ENCODE measurements around the gene CTBS. TPM values are rescaled to one million over a fixed set of nuclear protein-coding genes. Genes with fewer than 3 reads are reported as not detected.
"Not testable (repeated sequence)": the region's sequence is repeated elsewhere in the genome, so short reads cannot be mapped to it uniquely, and the experiment has no call there.

The CTBS gene
- total RNA-seq, 1 donor from 2014 or later = 10.6 TPM

- TF ChIP-seq CTCF (conservative IDR thresholded peaks at IDR 0.05) = no peak
- H3K36me3 Mint-ChIP-seq = peaks cover 9% of the 10 kb centered on the region
- H3K4me1 Mint-ChIP-seq (ENCODE audit: unreplicated experiment) = peaks cover 3% of the 10 kb centered on the region
- DNase-seq (ENCODE audit: extremely low spot score, unreplicated experiment) = no peak
- H3K27ac Mint-ChIP-seq = no peak overlapping the region
- H3K9me3 Mint-ChIP-seq = peaks cover 12% of the 10 kb centered on the region
- no peak overlapping the region for H3K4me3 Mint-ChIP-seq
- no peaks in the 10 kb centered on the region for H3K27me3 Mint-ChIP-seq
Measured at GRCh38 chr1:84510165-84510564, 64.1 kb downstream of the CTBS start.

GRCh38 chr1:84509029-84509428 is 65.2 kb downstream of the CTBS start:
- Mint-ChIP-seq H3K9me3 (peaks cover 12% of the 10 kb centered on the region), H3K4me3 (no peak overlapping the region), H3K27ac (no peak overlapping the region)

GRCh38 chr1:84508510-84508909 is 65.7 kb downstream of the CTBS start:
- no peaks in the 10 kb centered on the region for H3K27me3 Mint-ChIP-seq

More at GRCh38 chr1:84509029-84509428, 65.2 kb downstream of the CTBS start:
- Mint-ChIP-seq H3K27me3 (no peaks in the 10 kb centered on the region), H3K36me3 (peaks cover 9% of the 10 kb centered on the region), H3K4me1 (ENCODE audit: unreplicated experiment) (peaks cover 12% of the 10 kb centered on the region)
- no peak for DNase-seq (ENCODE audit: extremely low spot score, unreplicated experiment)
- no peak for TF ChIP-seq CTCF (conservative IDR thresholded peaks at IDR 0.05)

GRCh38 chr1:84507887-84508286 is 66.4 kb downstream of the CTBS start:
- Mint-ChIP-seq H3K4me1 (ENCODE audit: unreplicated experiment) (peaks cover 23% of the 10 kb centered on the region), H3K9me3 (peaks cover 12% of the 10 kb centered on the region)
- not testable (repeated sequence) for H3K27ac Mint-ChIP-seq; H3K4me3 Mint-ChIP-seq; DNase-seq (ENCODE audit: extremely low spot score, unreplicated experiment); H3K36me3 Mint-ChIP-seq; H3K27me3 Mint-ChIP-seq

More at GRCh38 chr1:84508510-84508909, 65.7 kb downstream of the CTBS start:
- H3K4me3 Mint-ChIP-seq = peak overlapping the region; percentile 53
- peaks cover 9% of the 10 kb centered on the region for H3K36me3 Mint-ChIP-seq
- peaks cover 17% of the 10 kb centered on the region for H3K4me1 Mint-ChIP-seq (ENCODE audit: unreplicated experiment)
- no peak for DNase-seq (ENCODE audit: extremely low spot score, unreplicated experiment)
- peaks cover 12% of the 10 kb centered on the region for H3K9me3 Mint-ChIP-seq
- no peak for TF ChIP-seq CTCF (conservative IDR thresholded peaks at IDR 0.05)
- no peak overlapping the region for H3K27ac Mint-ChIP-seq

- H3K4me1 Mint-ChIP-seq (ENCODE audit: unreplicated experiment) = peaks cover 24% of the 10 kb centered on the region
Measured at GRCh38 chr1:84506729-84507453, 67.3 kb downstream of the CTBS start.

More at GRCh38 chr1:84506729-84507453, 67.3 kb downstream of the CTBS start:
- H3K27me3 Mint-ChIP-seq = no peaks in the 10 kb centered on the region
- no peak for DNase-seq (ENCODE audit: extremely low spot score, unreplicated experiment)
- peak overlapping the region; percentile 94 for H3K4me3 Mint-ChIP-seq
- peak overlapping the region; percentile 95 for H3K27ac Mint-ChIP-seq
- no peak for TF ChIP-seq CTCF (conservative IDR thresholded peaks at IDR 0.05)
- H3K9me3 Mint-ChIP-seq = peaks cover 12% of the 10 kb centered on the region
- peaks cover 9% of the 10 kb centered on the region for H3K36me3 Mint-ChIP-seq

Measured in type B pancreatic cell (in vitro differentiated cells).